Smooth muscle cell (in vitro differentiated cells): ENCODE data around the gene LRRC26. TPM values are rescaled to one million over a fixed set of nuclear protein-coding genes. Genes with fewer than 3 reads are reported as not detected.

Experiments
- DNase-seq: peaks from one replicate; lab custom pipeline; 2025; ENCODE audit not compliant: unreplicated experiment; lab: John Stamatoyannopoulos, UW
- H2AFZ ChIP-seq: fragments of 200-600 bp; sonication (generic); 2 replicates; pipeline ENCODE4 v1.6.0; 2016; ENCODE audit warnings: antibody characterized with exemption, low read depth, mild to moderate bottlenecking
- H3F3A ChIP-seq: fragments of 200-600 bp; sonication (generic); 2 replicates; pipeline ENCODE4 v1.6.0; 2017; ENCODE audit warnings: antibody characterized with exemption, low read depth
- H3K27ac ChIP-seq: fragments of 200-600 bp; sonication (generic); 2 replicates; pipeline ENCODE4 v1.5.1; 2016; ENCODE audit warnings: low read depth, mild to moderate bottlenecking
- H3K27me3 ChIP-seq: fragments of 200-600 bp; sonication (generic); 2 replicates; pipeline ENCODE4 v1.6.1; 2016; ENCODE audit warnings: low read depth, mild to moderate bottlenecking
- H3K36me3 ChIP-seq: fragments of 200-600 bp; sonication (generic); 2 replicates; pipeline ENCODE4 v1.5.1; 2016; ENCODE audit warnings: low read depth
- H3K4me1 ChIP-seq: fragments of 200-600 bp; sonication (generic); 2 replicates; pipeline ENCODE4 v1.5.1; 2016; ENCODE audit warnings: low read depth
- H3K4me2 ChIP-seq: fragments of 200-600 bp; sonication (generic); 2 replicates; pipeline ENCODE4 v1.6.0; 2016; ENCODE audit warnings: mild to moderate bottlenecking
- H3K4me3 ChIP-seq: fragments of 200-600 bp; sonication (generic); 2 replicates; pipeline ENCODE4 v1.5.1; 2016; ENCODE audit warnings: mild to moderate bottlenecking
- H3K79me2 ChIP-seq: fragments of 200-600 bp; sonication (generic); 2 replicates; pipeline ENCODE4 v1.6.0; 2016; ENCODE audit warnings: low read depth, mild to moderate bottlenecking
- H3K9ac ChIP-seq: fragments of 200-600 bp; sonication (generic); 2 replicates; pipeline ENCODE4 v1.6.0; 2016; ENCODE audit warnings: low read depth
- H3K9me3 ChIP-seq: fragments of 200-600 bp; sonication (generic); replicated peaks from 2 replicates; pipeline ENCODE4 v1.5.1; 2016; ENCODE audit warnings: low read depth
- H4K20me1 ChIP-seq: fragments of 200-600 bp; sonication (generic); 2 replicates; pipeline ENCODE4 v1.6.0; 2016; ENCODE audit warnings: low read depth
- CTCF ChIP-seq: fragments of 200-600 bp; sonication (generic); IDR thresholded peaks from 2 replicates; pipeline ENCODE4 v1.5.1; 2017; ENCODE audit warnings: borderline replicate concordance, mild to moderate bottlenecking, antibody characterized with exemption; ENCODE audit not compliant: insufficient read depth, poor library complexity, severe bottlenecking
- WGBS: methylation state at CpG from one replicate; pipeline ENCODE4 v1.1.7; 2016; ENCODE audit warnings: low lambda C conversion rate; 5-methylcytosine and 5-hydroxymethylcytosine counted together
- polyA plus RNA-seq: library from polyadenylated mRNA; unstranded; fragments of >200 nt; fragmentation: Nextera tagmentation; extraction: Ambion mirVana; gene quantifications from 2 replicates; pipeline ENCODE4 v1.2.1, GENCODE V29; 2016
- total RNA-seq: library from RNA; depleted of rRNA; stranded (reverse); fragments of >200 nt; gene quantifications from 2 replicates; pipeline ENCODE4 v1.2.3, GENCODE V29; 2014

Gene LRRC26
- total and polyA plus RNA-seq, 2 experiments from 2014 or later, result not detected

DNA sequence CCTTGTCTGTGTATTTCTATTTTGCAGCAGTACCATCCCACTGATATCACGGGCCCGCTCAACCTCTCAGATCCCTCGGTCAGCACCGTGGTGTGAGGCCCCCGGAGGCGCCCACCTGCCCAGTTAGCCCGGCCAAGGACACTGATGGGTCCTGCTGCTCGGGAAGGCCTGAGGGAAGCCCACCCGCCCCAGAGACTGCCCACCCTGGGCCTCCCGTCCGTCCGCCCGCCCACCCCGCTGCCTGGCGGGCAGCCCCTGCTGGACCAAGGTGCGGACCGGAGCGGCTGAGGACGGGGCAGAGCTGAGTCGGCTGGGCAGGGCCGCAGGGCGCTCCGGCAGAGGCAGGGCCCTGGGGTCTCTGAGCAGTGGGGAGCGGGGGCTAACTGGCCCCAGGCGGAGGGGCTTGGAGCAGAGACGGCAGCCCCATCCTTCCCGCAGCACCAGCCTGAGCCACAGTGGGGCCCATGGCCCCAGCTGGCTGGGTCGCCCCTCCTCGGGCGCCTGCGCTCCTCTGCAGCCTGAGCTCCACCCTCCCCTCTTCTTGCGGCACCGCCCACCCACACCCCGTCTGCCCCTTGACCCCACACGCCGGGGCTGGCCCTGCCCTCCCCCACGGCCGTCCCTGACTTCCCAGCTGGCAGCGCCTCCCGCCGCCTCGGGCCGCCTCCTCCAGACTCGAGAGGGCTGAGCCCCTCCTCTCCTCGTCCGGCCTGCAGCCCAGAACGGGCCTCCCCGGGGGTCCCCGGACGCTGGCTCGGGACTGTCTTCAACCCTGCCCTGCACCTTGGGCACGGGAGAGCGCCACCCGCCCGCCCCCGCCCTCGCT, 1.9 kb downstream of the LRRC26 start:
- Histone ChIP-seq H3K27ac (no peak overlapping the region), H3K79me2 (no peaks in the 10 kb centered on the region), H4K20me1 (no peaks in the 10 kb centered on the region), H3K36me3 (no peaks in the 10 kb centered on the region), H2AFZ (no peak overlapping the region), H3K27me3 (peaks cover 95% of the 10 kb centered on the region), H3K4me1 (no peaks in the 10 kb centered on the region), H3K4me3 (no peak overlapping the region), H3K9me3 (no peaks in the 10 kb centered on the region), H3K9ac (no peak overlapping the region), H3K4me2 (peak overlapping the region; percentile 78), H3F3A (no peaks in the 10 kb centered on the region)
- DNase-seq, result no peak
- 33% methylated on average over 28 of the region's 57 CpGs for WGBS
- TF ChIP-seq CTCF, result no peak

DNA sequence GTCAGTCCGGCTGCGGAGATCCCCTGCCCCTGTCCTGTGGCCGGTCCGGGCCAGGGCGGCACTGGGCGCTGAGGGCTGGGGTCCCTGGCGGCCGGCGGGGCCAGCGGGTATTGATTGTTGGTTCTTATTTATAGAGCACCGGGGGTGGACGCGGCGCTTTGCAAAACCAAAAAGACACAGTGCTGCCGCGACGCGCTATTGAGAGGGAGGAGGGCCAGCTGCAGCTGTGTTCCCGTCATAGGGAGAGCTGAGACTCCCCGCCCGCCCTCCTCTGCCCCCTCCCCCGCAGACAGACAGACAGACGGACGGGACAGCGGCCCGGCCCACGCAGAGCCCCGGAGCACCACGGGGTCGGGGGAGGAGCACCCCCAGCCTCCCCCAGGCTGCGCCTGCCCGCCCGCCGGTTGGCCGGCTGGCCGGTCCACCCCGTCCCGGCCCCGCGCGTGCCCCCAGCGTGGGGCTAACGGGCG, 2.5 kb downstream of the LRRC26 start:
- Histone ChIP-seq H3K9ac (no peak overlapping the region), H3K4me3 (no peak overlapping the region), H3K27me3 (peaks cover 100% of the 10 kb centered on the region), H2AFZ (no peak overlapping the region), H3K36me3 (no peaks in the 10 kb centered on the region), H3K4me2 (no peak overlapping the region), H4K20me1 (no peaks in the 10 kb centered on the region), H3F3A (no peaks in the 10 kb centered on the region), H3K4me1 (no peaks in the 10 kb centered on the region), H3K27ac (no peak overlapping the region), H3K79me2 (no peaks in the 10 kb centered on the region), H3K9me3 (no peaks in the 10 kb centered on the region)
- WGBS, result 67% methylated on average over 27 of the region's 44 CpGs
- no peak for TF ChIP-seq CTCF
- no peak for DNase-seq

- Histone ChIP-seq H4K20me1 (no peaks in the 10 kb centered on the region), H3K9me3 (no peaks in the 10 kb centered on the region), H3K4me3 (no peak overlapping the region), H3K9ac (no peak overlapping the region), H3K4me1 (no peaks in the 10 kb centered on the region), H3K4me2 (no peak overlapping the region), H3K27ac (no peak overlapping the region), H2AFZ (no peak overlapping the region), H3K79me2 (no peaks in the 10 kb centered on the region), H3K27me3 (peaks cover 100% of the 10 kb centered on the region), H3K36me3 (no peaks in the 10 kb centered on the region), H3F3A (no peaks in the 10 kb centered on the region)
- DNase-seq, result no peak
- 87% methylated on average over 21 of the region's 22 CpGs for WGBS
- TF ChIP-seq CTCF, result no peak
Measured at GRCh38 chr9:137166380-137167229, 3.2 kb downstream of the LRRC26 start.
